NCI-H2171 (cell line): ENCODE results near the gene ADD1.

ENCODE experiments used
- DNase-seq: peaks from one replicate; lab custom pipeline; 2025; lab: John Stamatoyannopoulos, UW

The ADD1 gene

DNA sequence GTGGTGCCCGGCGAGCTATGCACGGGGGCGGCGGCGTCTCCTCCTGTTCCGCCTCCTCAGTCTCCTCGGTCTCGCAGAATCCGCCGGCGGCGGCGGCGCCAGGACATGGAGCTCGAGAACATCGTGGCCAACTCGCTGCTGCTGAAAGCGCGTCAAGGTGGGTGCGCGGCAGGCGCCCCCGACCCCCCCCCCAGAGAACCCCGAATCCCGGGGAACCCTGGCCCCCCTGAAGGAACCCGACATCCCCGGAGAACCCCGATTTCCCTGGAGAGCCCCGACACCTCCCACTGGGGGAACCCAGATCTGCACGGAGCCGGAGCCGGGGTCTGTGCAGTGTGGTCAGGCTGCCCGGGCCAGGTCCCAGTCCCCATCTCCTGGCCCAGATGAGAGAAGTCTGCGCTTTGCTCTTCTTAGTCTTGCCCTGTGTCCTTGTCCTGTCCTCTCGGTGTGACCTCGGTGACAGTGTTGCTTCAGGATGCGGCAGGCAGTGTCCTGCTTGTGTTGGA lies 120.4 kb downstream of the ADD1 start:
- no peak for DNase-seq

DNA sequence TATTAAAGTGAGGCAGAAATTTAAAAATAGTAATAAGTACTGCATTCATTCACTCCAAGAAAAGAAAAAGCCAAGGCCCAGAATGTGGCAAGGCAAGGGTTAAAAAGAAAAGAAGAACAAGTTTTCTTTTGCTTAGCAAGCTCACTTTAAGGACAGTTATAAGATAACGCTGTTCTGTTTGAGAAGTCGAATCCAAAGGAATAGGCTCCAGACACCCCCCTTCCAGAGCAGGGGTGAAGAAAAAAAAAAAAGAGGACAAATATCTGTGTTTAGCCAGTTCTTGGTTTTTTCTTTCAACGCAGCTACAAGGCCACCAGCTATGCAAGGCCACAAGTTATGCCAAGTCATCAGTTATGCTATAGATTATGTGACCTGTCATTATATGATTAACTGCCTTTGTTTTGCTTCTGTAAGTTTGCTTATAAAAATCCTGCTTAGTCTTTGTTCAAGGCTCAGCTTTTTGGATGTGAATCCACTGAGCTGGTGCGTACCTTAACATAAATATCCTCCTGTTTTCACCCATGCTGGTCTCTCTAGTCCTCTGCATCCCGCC lies 121.1 kb downstream of the ADD1 start:
- no peak for DNase-seq

DNA sequence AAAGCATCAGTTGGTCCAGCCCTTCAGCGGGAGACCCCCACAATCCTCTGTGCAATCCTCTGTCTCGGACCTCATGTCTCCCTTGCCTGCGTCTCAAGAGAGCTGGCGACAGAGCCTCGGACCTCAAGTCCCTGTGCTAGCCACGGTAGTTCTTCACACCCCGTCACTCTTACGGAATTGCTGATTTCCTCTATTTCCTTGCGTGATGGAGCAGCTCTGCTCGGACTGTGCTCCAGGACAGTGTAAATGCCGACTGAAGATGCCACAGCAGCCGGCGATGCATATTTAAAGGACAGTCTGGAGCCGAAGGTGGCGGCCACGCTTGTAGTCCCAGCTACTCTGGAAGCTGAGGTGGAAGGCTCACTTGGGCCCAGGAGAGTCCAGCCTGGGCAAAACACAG lies 121.6 kb downstream of the ADD1 start:
- no peak for DNase-seq

DNA sequence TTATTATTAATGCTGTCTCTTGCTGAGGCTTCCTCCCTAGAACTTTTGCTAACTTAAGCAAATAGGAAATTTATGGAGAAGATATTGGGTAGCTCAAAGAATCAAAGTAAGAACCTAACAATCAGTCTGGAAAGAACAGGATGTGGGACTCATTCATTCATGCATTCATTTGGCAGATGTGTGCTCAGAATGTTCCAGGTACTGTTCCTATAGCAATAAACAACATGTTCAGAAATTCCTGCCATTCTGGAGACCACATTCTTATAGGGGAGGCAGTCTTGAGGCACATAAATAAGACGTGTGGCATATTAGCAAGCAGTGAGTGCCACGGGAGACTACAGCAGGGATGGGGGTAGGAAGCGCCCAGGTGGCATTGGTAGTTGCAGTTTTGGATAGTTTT lies 124.7 kb downstream of the ADD1 start:
- no peak for DNase-seq

DNA sequence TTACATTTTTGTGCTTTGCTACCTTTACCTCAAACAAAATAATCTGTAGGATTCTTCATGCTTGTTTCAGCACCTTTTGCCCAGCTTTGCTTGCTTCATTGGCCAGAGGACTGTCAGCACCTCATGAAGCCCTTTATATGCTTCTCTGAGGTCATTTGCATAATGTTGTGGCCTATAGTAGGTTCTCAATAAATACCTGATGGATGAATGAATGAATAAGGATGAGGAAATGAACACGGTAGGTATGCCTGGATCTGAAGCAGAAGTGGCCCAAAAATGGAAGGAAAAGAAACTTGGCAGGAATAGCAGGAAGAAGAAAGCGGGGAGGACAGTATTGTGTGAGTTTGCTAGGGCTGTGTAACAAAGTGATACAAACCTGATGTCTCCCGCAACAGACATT lies 127.6 kb downstream of the ADD1 start:
- DNase-seq: no peak

DNA sequence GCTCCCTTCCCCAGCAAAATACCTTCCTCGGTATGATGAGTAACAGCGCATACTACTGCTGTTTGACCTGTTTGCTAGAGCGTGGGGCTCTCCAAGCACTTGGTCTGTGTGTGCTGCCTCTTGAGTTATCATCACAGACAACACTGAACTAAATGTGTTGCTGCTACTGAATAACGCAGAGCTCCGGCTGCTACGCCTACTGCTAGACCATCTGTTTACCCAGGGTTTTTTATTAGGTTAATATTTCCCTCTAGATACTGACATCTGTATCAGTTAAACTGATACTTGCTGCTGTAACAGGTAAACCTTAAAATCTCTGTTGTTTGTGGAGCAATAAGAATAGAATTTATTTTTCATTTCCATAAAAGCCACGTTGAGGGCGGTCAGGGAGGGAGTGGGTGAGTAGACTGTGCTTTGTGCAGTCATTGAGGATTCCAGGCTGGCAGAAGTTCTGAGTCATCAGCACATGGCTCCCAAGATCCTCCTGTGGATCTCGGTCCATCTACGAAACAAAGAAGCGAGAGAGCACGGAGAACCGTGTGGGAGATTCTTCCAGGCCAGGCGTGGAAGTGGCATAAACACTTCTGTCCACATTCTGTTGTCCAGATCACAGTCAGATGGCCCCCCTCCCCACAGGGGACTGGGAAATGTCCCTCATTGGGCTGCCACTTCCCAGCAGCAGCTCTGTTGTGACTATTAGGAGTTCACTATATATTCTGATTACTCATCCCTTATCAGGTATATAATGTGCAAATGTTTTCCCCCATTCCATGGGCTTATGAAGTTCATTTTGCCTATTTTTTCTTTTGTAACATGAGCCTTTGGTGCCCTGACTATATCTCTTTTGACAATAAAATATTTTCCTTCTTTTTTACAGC lies 133.8 kb downstream of the ADD1 start:
- peak; percentile 16 for DNase-seq
